Kidney epithelial cell (primary cell): ENCODE data around the gene ATP6V0C. TPM values are rescaled to one million over a fixed set of nuclear protein-coding genes. Genes with fewer than 3 reads are reported as not detected.
A peak's percentile ranks its signal among the peaks of the same experiment; 100 is the strongest.

Source experiments
- DNase-seq: peaks from one replicate; pipeline ENCODE4 v3.0.0-alpha.2; 2010; ENCODE audit warnings: low read depth
- H3K27me3 ChIP-seq: 2 replicates; pipeline ENCODE4 v1.6.0; 2011; ENCODE audit warnings: low read length; ENCODE audit not compliant: control insufficient read depth, insufficient read depth
- H3K36me3 ChIP-seq: 2 replicates; pipeline ENCODE4 v1.5.1; 2011; ENCODE audit warnings: low read length; ENCODE audit not compliant: control insufficient read depth, insufficient read depth
- H3K4me3 ChIP-seq: 2 replicates; pipeline ENCODE4 v1.5.1; 2011; ENCODE audit warnings: low read depth, mild to moderate bottlenecking, control low read depth, low read length
- CTCF ChIP-seq: IDR thresholded peaks from 2 replicates; pipeline ENCODE4 v1.5.1; 2011; ENCODE audit warnings: mild to moderate bottlenecking, moderate library complexity, low read length, control low read depth, inconsistent platforms; ENCODE audit not compliant: insufficient read depth, poor library complexity, severe bottlenecking
- total RNA-seq: library from RNA; depleted of rRNA; stranded (reverse); fragments of >200 nt; gene quantifications from 2 replicates; pipeline ENCODE4 v1.2.3, GENCODE V29; 2015

ATP6V0C gene
- total RNA-seq, 1 donor from 2014 or later = 79.1 TPM

- H3K27me3 ChIP-seq = no peaks in the 10 kb centered on the region
- no peak for TF ChIP-seq CTCF
- no peak for DNase-seq
These were observed 7.2 kb downstream of the ATP6V0C start for GRCh38 chr16:2520784-2521531.

GRCh38 chr16:2523801-2524231, 10.1 kb downstream of the ATP6V0C start:
- H3K36me3 ChIP-seq = peaks cover 9% of the 10 kb centered on the region
- no peak for DNase-seq
- no peak for TF ChIP-seq CTCF
- H3K4me3 ChIP-seq = no peak overlapping the region
- H3K27me3 ChIP-seq = no peaks in the 10 kb centered on the region

More at GRCh38 chr16:2520784-2521531, 7.2 kb downstream of the ATP6V0C start:
- peak overlapping the region; percentile 70 for H3K4me3 ChIP-seq
- H3K36me3 ChIP-seq = peaks cover 6% of the 10 kb centered on the region

GRCh38 chr16:2524339-2524938, 10.7 kb downstream of the ATP6V0C start:
- no peak for TF ChIP-seq CTCF
- no peak for DNase-seq
- H3K36me3 ChIP-seq = peaks cover 10% of the 10 kb centered on the region
- no peak overlapping the region for H3K4me3 ChIP-seq
- no peaks in the 10 kb centered on the region for H3K27me3 ChIP-seq

- Histone ChIP-seq H3K4me3 (no peak overlapping the region), H3K27me3 (no peaks in the 10 kb centered on the region), H3K36me3 (peaks cover 11% of the 10 kb centered on the region)
- no peak for DNase-seq
- TF ChIP-seq CTCF = no peak
These were observed 12.4 kb downstream of the ATP6V0C start for GRCh38 chr16:2526135-2526534.

GRCh38 chr16:2527071-2527783, 13.5 kb downstream of the ATP6V0C start:
- Histone ChIP-seq H3K27me3 (no peaks in the 10 kb centered on the region), H3K4me3 (no peak overlapping the region), H3K36me3 (peaks cover 8% of the 10 kb centered on the region)
- TF ChIP-seq CTCF = no peak
- DNase-seq = no peak
